ENCODE data around the gene RGPD4.
"Not testable (repeated sequence)": the region's sequence is repeated elsewhere in the genome, so short reads cannot be mapped to it uniquely, and the experiment has no call there.

Gene RGPD4

DNA sequence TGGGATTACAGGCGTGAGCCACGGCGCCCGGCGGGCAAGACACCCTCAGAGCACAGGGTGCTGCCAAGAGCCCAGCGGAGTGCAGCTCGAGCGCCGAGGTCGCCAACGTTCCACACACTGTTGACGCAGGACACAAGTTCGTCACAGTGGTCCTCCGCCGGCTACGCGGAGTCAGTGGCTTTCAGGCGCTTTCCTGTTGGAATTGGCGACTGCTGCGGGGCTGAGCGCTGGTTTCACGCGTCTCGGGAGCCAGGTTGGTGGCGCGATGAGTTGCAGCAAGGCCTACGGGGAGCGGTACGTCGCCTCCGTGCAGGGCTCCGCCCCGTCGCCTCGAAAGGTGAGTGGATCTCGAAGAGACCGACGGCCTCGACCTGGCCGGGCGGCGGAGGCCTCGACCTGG, at the start of gene RGPD4:
Gene RGPD4 (plus strand): TSS at position 144 of the 400 bp plus-strand sequence. CDS start 122 bp downstream, at position 266.
- not testable (repeated sequence) for DNase-seq

DNA sequence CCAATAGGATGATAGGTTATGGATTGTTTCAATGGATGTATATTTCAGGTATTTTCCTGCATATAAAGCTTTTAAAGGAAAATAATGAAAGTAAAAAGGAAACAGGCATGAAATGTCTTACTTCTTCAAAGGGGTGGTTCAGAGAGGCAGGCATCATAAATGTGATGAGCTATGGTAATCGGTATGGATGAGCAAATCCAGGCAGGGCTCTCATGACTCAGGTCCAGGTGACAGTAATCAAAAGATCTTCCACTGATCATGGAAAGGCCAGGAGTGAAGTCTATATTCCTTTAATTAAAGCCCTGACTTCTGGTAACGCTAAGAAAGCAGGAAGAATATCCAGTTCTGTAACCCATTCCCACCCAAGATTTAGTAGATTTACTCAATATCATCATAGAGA, 48.7 kb upstream of the RGPD4 start:
- DNase-seq: no peak

DNA sequence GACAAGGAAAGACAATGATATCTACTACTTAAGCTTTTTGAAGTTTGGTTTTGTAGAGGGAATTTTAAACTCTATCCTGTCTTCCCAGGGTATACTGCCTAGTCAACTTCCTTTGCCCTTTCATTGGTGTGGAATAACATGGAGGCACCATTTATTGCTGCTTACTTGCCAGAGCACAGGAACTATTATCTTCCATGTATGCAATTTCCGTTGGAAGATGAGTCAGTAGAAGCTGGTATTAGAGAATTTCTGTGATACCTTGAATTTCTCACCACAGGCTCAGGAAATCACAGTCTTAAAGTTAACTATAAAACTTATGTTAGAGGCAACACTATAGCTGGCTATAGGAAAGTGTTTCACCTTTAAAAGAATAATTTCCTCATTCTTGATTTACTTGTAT, 40.9 kb upstream of the RGPD4 start:
- no peak for DNase-seq

DNA sequence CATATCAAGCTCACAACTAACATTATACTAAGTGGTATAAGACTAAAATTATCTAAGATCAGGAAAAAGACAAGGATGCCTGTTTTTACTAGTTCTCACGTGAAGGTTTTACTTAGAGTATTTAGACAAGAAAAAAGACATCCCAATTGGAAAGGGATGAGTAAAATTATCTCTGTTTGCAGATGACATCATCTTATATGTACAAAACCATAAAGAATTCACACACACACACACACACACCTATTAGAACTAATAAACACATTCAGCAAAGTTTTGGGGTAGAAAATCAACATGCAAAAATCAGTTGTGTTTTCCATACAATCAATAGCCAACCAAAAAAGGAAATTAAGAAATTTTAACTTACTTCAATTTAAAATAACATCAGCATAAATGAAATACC, 35.9 kb upstream of the RGPD4 start:
- DNase-seq: no peak

DNA sequence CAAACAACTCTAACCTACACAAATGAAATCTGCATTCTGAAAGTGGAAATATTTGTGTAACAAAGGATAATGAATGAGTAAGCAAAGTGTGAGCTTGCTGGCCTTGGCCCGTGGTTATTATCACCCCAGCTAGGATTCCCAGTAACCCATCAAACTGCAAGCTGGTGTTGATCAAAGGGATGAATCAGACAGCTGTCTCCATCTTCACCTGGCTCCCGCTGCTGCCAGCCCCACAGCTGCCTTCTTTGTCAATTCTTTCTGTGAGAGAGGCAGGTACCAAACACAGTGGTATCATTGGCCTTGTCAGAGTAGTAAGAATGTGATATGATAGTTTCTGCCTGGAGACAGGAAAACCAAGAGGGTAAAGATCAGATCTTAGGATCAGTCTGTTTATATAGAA, 25.2 kb upstream of the RGPD4 start:
- no peak for DNase-seq

DNA sequence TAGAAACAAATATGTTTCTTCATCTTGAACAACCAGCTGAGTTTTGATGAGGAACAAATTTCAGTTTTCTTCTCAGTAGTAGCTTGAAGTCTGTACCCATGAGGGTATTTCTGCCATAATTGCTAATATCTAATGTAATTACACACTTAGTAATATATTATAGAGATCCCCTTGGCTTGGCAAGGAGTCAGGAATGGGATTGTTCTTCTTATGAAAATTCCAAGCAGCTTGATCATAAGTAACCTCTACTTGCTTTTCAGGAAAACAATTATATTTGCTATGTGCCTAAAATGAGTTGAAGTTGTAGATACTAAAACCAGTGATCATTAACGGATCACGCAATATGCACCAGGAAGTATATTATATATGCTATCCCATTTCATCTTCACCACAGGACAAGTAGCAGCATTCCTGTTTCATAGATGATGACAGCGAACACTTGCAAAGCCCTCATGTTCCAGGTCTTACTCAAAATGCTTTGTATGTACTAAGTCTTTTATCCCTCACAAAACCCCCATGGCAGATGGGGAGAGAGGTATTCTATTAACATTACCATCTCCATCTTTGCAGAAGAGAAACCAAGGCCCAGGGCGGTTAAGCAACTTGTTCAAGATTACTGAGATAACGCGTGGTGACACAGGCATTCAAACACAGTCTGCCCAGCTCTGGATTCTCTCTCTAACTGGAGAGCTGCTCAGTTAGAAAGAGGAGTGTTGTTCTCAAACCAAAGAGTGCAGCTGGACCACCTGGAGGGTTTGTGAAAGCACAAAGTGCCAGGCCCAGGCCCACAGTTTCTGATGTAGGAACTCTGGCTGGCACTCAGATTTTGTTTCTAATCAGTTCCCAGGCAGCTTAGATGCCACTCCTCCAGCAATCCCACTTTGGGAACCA, 21.8 kb upstream of the RGPD4 start:
- no peak for DNase-seq

DNA sequence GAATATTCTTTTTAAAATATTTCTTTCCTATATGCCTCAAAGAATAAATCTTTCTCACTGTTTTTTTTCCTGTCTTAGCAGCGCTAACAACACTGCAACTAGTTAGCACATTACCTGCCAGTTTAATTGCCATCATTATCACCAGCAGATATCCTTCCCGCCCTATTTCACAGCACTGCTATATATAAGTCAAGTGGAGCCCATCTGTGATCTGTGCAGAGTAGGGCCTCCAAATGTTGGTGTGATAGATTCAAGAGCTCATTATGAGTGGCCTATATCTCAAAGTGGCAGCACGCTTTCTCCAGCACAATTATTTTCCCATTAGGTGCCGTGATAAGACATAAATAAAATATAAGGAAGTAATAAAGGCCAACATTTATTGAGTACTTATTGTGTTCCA, 19.8 kb upstream of the RGPD4 start:
- peak; percentile 87 for DNase-seq

DNA sequence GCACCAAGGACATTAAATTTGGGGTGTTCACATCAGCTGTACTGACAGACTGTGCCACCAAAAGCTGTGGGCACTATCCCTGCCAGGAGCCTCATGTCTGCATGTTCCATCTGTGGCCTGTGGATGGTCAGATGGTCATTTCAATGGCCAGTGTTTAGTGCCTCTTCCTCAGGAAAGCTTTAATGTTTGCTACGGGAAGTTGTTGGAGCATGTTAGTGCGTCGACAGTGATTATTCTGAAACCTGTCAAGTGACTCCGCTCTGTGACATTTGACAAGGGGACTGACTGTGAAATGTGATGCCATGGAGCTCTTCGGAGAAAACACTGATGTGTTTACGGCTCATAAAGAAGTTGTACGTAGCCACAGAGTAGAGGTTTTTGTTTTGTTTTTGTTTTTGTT, 18.7 kb upstream of the RGPD4 start:
- DNase-seq: no peak

DNA sequence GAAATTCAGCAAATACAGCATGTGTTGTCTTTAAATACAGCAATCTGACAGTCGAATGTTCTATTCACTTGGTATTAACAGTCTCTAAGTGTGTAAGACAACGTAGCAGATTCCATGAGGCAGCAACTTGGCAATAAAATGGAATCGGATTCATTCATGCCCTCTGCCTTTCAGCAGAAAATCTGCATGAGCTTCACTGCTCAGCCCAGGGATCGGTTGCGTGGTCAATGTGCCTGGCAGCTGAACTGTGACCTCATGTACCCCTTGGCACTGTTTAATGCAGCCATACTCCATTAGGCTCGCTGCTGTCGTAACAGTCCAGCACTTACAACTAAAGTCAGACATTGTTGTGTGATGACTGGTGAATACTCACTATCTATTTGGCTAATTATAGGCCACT, 17.7 kb upstream of the RGPD4 start:
- no peak for DNase-seq

DNA sequence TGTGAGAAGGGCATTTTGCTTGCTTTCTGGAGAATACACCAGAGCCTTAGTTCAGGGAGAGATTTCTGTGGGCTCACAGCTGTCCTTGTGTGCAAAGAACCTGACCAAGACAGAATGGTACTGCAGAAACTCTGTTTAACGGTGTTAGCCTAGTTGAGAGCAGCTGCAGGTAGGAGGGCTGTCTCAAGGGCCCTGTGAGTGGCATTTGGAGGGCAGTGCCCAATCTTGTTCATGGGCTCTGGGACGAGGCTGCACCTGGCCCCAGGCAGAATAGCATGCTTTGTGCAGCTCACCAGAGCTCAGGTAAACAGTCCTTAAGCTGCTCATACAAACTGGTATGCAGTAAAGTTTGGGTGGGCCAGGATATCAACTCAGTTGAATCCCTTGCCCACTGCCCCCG, 16.9 kb upstream of the RGPD4 start:
- peak; percentile 68 for DNase-seq

DNA sequence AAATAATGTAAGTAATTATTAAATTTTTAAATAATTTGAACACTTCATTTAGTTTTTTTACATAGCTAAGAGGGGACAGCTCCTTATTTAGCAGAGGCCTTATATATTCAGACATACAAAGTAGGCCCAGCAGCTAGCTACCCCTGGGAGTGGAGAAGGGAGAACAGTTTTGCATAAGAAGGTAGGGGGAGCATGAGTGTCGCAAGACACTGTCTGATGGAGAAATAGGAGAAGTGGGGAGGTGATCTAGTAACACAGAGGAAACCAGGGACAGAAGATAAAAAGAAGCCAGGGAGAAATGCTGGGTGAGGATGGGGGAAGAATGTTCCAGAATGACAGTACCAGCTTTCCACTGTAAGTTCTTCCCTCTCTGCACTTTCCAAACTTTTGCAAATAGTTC, 16.0 kb upstream of the RGPD4 start:
- DNase-seq: no peak

DNA sequence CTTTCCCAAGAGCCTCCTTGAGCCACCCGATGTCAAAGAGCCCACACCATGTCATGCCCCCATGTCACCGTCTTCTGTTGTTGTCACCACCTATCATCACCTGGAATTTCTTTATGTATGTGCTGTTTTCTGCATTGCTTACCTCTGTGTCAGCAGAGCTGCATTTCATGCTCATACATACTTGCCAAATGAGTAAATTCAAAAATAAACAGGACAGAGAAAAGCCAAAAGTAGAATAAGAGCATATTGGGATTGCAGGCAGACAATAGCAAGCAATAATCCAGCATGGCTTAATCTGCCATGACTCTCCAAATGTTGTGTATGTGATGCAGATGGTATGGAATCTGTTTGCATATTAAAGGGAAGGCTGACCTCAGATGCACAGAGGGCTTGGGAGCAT, 15.3 kb upstream of the RGPD4 start:
- peak; percentile 61 for DNase-seq

DNA sequence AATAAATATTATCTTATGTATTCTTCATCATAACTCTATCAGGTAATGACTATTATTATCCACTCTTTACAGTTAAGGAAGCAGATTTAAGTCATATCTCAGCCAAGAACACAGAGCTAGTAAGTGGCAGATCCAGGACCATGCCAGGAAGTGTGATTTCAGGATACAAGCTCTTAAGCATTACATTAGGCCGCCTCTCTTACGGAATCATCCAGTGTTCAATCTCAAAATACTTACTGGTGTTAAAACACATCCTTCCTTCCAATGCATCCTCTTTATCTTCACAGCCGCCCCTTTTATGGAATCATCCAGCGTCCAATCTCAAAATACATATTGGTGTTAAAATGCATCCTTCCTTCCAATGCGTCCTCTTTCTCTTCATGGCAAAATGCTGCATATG, 14.7 kb upstream of the RGPD4 start:
- no peak for DNase-seq

DNA sequence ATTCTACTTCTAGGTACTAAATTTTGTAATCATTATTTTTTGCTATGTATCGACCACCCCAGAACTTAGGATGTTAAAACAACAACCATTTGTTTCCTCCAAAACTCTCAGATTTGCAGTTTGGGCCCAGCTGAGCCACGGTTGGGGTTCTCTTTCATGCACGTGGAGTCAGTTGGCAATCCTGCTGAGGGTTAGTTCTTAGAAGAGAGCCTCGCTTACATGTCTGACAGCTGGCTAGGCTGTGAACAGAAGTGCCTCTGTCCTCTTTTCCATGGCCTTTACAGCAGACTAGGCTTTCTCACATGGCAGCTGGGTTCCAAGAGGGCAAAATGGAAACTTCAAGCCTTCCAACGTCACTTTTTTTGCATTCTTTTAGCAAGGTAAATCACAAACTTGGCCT, 9.3 kb upstream of the RGPD4 start:
- DNase-seq: no peak

DNA sequence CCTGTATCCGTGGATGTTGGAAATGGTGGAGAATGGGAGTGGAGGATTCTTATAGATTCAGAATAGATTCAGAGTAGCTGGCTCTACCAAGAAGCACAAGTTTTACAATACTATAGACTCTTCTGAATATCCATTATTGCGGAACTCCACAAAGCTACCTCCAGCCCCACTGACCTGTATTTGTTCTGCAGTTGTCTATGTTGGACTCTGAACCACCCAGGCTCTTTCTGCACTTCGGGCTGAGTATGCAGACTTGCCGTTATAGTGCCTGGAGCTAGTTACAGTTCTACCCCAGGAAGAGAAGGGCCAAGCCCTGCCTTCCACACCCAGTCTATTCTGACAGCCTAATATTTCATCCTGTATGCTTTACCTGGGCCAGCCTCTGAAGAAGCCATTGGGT, 4.4 kb upstream of the RGPD4 start:
- DNase-seq: no peak

DNA sequence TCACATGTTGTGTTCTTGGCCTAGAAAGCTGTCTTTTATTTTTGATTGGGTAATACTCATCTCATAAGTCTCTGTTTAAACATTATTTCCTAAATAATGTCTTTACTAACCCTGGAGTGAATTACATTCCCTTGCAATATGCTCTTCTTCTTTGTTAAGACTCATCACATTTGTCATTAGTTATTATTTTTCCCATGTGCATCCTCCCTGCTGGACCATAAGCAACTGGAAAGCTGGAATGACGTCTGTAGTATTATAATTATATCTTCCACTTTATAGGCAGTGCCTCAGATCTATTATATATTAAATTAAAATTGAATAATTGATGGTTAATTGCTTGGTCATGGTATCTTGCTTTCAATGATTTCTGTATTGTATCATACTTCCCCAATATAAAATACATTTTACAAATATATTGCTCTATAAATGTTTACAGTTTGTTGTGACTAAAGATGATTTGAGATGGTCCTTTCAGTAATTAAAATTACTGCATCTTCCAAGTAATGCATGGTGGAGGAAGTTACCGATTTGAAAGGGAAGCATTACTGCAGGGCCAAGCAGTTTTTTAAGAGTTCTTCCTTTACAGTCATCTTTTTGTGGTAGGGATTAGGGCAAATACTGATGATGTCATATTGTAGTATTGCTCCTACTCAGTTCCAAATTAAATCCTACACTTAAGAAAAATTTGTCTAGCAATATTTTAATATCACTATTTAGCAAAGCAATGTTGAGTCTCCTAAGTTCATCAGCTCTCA, 2.1 kb upstream of the RGPD4 start:
- no peak for DNase-seq

DNA sequence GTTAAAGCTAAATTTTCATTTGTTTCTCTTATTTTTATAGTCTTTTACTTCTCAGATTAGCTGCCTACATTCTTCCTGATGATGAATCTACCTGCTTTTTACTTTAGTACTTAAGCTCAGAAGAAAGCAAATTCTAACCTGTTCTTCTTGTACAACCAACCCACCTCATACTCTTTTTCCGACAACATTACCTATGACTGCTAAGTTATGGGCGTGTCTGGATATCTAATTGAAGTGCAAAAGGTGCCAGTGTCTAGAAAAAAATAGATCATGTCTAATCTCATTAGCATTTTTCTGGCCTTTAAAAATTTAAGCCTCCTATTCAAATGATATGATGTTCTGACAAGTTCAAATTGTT, 1.5 kb upstream of the RGPD4 start:
- DNase-seq: no peak

DNA sequence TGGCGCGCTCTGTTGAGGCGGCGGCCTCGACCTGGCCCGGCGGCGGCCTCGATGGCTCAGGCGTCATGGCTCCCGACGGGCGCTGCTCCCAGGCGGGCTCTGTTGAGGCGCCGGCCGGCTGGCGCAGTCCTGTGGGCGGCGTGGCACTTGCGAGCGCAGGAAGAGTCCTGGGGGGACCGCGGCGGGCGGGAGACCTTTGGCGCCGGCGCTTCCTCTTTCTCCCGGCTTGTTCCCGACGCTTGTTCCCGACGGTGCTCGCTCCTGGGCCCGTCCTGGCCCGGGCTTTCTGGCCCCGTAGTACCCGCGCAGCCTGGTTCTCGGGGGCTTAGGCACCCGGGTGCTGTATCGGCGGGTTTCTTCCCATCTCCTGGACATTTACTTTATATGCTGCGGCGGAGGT, 2.8 kb downstream of the RGPD4 start:
- not testable (repeated sequence) for DNase-seq

DNA sequence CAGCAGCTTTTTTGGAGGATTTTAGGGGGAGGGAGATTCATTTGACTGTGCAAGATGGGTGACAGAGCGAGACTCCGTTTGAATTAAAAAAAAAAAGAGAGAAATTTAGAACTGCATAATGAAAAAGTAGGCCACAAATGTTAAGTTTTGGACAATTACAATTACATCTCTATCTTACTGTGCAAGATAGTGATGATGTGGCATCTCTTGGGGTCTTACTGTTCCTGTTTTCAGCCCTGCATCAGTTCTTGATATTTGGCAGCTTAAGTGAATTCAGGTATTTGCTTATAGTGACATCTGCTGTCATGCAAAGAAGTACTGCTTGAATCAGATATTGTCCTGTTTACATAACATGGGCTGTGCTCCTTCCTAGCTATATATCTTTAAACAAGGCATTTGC, 6.5 kb downstream of the RGPD4 start:
- not testable (repeated sequence) for DNase-seq

DNA sequence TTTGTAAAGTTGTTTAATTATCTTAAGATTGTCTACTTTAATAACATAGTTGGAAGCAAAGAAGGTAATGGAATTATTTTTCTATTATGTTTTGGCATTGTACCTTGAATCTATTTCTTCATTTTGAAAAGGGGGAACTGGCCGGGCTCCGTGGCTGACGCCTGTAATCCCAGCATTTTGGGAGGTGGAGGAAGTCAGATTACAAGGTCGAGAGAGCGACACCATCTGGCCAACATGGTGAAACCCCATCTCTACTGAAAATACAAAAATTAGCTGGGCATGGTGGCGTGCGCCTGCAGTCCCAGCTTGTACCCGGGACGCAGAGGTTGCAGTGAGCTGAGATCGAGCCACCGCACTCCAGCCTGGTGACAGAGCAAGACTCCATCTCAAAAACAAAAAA, 6.9 kb downstream of the RGPD4 start:
- not testable (repeated sequence) for DNase-seq

DNA sequence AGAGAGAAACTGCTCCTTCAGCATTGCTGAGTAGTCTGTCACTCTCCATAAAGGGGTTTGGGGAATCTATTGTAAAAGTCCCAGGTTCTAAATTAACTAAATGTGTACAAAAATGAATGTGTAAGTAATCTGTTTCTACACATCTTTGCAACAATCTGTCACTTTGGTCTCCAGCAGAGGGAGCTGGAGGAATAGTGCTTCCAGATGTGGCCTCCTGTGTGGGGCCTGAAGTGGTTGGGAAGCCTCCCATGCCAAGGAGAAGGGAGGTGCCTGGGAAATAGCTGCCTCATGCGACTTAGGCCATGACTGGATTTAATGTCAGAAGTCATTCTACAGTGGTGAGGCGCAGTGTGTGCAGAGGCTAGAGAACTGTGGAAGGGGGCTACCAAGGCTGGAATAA, 89.4 kb downstream of the RGPD4 start:
- not testable (repeated sequence) for DNase-seq

DNA sequence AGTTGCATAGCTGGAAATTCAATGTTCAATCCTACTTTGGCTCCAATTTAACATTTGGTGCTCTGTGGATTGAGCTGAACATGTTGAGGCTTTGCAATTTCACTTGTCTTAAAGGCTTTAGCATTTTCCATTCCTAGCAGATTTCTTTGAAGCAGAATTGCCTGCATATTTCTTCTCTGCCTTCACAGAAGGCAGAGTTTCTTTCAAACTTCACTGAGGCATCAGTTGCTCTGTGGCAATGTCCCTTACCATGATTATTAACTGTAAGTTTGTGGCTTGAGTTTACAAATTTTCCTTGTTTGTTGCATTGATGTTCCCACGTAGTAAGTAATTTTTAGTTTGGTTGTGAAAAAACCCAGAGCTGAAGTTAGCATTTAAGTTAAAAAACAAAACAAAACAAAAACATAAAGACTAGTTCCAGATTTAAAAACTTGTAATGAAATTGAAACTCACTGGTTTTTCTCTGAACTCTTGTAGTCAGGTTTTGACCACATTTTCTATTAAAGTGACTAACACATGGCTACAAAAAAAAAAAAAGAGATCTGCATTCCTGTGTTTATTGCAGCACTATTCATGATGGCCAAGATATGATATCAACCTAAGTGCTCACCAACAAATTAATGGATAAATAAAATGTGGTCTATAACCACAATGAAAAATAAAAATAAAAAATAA, 90.1 kb downstream of the RGPD4 start:
- DNase-seq: not testable (repeated sequence)

DNA sequence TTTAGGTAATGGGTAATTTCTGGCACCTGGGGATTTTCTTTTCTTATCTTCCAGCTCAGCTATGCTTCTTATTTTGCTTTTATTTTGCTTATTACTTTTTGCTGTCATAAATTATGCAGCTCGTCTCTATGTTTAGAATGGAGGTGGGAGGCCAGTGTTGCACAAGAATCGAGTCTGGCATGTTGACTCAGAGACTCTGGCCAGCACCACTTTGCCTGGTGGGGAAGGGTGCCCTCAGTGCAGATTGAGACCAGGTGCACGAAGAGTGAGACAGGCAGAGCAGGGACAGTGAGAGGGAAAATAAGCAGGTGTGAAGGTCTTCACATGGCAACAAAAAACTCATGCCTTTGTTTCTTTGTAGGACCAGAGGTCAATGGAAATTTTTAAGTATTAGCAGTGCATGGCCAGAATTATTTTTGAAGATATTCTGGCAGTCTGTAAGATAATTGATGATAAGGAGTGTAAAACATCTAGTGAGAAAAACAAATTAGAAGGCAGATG, 100.4 kb downstream of the RGPD4 start:
- DNase-seq: no peak

DNA sequence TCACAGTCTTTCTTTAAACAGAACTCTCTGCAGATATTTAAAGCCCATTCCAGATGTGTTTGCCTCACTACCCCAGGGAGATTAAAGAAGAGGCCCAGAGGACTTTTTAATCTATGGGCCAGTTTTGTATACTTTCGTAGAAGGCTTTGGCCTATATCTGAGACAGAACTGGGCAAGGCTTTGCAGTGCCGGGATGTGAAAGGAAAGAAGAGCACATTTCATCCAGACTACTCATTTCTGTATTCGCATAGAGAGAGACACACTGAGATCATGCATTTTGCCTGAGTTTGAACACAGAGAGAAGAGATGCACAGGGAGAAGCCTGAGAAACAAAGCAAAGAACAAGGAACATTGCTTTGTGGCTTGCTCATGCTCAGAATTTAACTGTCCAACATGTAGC, 104.7 kb downstream of the RGPD4 start:
- DNase-seq: no peak

Measured in NCI-H524 treated with DMSO at 0.1 percent for 48 hours (cell line).